GM18499 (cell line): ENCODE measurements around the gene CLCC1.
"Not testable (repeated sequence)": the region's sequence is repeated elsewhere in the genome, so short reads cannot be mapped to it uniquely, and the experiment has no call there.

Source experiments
- ATAC-seq: cut with Tn5 transposase; IDR thresholded peaks from one replicate; pipeline ENCODE4 v1.9.1; 2021; ENCODE audit warnings: moderate number of reproducible peaks; ENCODE audit not compliant: insufficient read depth, unreplicated experiment

The CLCC1 gene, protein sequence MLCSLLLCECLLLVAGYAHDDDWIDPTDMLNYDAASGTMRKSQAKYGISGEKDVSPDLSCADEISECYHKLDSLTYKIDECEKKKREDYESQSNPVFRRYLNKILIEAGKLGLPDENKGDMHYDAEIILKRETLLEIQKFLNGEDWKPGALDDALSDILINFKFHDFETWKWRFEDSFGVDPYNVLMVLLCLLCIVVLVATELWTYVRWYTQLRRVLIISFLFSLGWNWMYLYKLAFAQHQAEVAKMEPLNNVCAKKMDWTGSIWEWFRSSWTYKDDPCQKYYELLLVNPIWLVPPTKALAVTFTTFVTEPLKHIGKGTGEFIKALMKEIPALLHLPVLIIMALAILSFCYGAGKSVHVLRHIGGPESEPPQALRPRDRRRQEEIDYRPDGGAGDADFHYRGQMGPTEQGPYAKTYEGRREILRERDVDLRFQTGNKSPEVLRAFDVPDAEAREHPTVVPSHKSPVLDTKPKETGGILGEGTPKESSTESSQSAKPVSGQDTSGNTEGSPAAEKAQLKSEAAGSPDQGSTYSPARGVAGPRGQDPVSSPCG

DNA sequence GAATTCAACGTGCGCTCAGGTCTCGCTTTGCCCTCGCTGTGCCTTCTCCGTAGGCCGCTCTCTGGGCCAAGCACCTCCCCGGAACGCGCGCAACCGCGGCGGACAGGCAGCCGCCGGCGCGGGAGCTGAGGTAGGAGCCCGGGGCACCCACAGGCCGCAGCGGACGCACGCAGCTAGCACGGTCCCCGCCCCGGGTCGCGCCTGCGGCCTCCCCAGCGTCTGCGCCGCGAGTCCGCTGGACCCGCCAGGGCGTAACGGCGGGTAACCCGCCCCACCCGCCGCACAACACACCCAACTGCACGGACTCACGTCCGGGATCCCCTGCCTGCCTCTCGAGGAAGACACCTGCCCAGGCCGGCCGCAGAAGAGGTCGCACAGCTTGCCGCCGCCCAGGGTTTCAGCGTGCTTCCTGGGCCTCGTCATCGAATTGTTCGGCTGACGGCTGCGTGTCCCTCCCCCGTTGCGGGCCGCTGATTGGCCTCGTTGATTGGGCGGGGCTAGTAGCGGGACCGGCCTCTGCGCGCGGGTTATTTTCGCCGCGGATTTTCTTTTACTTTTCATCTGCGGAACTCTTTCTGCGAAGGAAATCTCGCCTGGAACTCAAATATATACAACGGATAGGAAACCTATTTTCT lies at the start of gene CLCC1:
Gene CLCC1 (minus strand): TSS at position 433 of the 635 bp plus-strand sequence. CDS start 13,047 bp downstream, outside the sequence.
- ATAC-seq: peak; percentile 66

GRCh38 chr1:109011335-109011734 lies 48.1 kb upstream of the CLCC1 start:
- ATAC-seq: no peak

GRCh38 chr1:108996622-108997021 lies 33.3 kb upstream of the CLCC1 start:
- ATAC-seq: not testable (repeated sequence)

DNA sequence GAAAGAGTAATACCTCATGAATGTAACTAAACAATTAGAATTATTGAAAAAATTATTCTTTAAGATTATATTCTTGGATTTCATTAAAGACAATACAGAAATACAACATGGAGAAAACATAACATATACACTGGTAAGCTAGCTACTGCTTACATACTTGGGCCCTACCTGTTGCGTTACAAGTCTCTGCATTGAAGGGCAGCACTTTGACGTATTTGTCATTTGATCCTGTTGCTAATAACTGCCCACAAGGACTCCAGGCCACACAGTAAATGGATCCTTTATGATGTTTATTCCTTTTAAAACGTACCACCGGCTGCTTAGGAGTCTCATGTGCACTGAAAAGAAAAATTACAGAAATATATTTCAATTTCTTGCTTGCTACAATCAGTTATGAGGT lies 19.8 kb upstream of the CLCC1 start:
- no peak for ATAC-seq

DNA sequence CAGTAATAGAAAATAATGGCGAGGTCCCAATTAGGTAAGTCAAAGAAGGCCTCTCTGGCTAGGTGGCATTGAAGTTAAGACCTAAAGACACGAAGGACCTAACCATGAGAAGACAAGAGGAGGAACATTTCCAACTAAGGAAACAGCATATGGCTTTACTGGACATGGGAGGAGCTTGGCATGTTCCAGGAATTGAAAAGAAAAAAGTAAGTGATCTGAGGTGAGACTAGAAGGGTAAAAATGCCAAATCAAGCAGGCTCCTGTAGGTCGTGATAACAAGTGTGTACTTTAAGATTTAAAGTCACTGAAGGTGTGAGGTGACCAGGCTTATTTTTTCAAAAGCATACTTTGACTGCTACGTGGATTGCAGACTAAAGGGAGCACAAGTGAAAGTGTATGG lies 13.4 kb upstream of the CLCC1 start:
- no peak for ATAC-seq

- ATAC-seq: no peak
Observed at GRCh38 chr1:108972951-108973350, 9.7 kb upstream of the CLCC1 start.

DNA sequence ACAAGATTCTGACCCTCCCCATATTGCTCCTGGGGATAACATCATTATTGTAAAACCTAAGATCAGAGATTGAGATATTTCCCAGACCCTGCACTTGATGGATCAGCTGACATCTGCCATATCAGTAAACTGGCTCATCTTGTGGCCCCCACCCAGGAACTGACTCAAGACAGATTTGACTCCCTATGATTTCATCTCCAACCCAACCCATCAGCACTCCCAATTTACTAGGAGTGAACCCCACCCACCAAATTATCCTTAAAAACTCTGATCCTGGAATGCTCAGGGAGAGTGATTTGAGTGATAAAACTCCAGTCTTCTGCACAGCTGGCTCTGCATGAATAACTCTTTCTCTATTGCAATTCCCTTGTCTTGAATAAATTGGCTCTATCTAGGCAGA lies 6.1 kb upstream of the CLCC1 start:
- no peak for ATAC-seq

GRCh38 chr1:108962681-108963051 lies 618 bp downstream of the CLCC1 start:
- no peak for ATAC-seq

DNA sequence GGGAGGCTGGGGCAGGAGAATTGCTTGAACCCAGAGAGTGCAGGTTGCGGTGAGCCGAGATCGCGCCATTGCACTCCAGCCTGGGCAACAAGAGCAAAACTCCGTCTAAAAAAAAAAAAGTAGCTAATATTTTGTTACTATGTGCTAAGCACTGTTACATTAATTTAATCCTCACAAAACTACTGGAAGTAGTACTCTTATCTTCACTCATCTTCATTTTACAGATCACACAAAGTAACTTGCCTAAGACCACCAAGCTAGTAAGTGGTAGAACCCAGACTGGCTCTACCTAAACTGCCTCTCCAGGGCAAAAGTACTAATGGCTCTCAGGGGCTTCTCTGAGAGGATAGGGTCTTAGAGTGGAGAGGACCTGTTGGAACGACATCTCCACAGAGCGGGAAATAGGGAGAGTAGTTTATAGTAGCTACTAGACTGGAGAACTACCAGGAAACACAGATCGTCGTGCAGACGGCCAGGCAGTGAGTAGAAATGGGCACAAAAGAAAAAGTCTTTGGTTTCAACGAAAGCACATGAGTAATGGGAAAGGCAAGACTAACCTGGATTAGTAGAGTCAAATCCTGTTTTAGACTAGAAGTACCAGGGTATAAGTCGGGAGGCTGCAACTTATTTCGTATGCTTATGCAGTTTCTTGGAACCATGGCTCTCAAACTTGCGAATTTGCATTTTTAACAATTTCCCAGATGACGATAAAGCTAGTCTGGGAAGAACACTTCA lies 1.4 kb downstream of the CLCC1 start:
- no peak for ATAC-seq

GRCh38 chr1:108961198-108961597 lies 2.1 kb downstream of the CLCC1 start:
- no peak for ATAC-seq

GRCh38 chr1:108960719-108961118 lies 2.6 kb downstream of the CLCC1 start:
- no peak for ATAC-seq

DNA sequence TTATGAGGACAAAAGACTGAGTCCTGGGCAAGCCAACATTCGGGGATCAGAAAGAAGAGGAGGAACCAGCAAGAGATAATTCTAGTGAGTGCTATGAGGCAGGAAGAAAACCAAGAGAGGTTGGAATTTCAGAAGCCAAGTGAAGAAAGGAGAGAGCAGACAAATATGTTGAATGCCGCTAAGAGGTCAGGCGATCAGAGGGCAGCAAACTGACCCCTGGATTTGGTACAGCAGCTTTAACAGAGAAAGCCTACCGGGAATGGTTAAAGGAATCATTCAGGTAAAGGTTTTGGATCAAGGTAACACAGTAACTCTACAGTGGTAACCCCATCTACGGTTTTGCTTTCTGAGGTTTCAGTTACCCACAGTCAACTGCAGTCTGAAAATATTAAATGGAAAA lies 5.4 kb downstream of the CLCC1 start:
- ATAC-seq: no peak

DNA sequence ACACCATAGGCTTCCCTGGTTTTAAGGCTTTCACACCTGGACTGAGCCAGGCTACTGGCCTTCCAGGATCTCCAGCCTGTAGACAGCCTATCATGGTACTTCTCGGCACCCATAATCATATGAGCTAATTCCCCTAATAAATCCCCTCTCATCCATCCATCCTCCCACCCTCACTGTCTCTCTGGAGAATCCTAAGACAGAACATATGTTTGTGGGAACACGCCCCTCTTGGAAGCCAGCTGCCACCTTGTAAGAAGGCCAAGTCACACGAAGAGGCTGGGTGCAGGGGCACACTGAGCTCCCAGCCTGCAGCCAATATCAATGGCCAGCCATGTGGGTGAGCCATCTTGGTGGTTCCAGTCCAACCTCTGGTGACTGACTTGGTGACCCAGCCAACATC lies 7.4 kb downstream of the CLCC1 start:
- ATAC-seq: no peak

DNA sequence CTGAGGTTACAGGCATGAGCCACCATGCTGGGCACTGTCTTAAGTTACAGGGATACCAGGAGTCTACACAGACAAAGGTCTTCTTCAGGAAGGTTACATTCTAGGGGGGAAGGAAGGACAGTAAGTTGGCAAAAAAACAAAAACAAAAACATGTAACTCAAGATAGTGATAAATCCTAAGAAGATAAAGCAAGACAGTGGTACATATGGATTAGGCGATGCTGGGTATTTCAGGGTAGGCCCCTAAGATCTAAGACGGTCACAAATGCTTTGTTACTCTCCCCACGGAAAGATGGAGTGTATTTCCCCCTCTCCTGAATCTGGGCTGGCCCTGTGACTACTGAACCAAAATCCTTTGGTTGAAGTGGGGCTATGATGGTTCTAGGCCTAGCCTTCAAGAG lies 8.2 kb downstream of the CLCC1 start:
- no peak for ATAC-seq

DNA sequence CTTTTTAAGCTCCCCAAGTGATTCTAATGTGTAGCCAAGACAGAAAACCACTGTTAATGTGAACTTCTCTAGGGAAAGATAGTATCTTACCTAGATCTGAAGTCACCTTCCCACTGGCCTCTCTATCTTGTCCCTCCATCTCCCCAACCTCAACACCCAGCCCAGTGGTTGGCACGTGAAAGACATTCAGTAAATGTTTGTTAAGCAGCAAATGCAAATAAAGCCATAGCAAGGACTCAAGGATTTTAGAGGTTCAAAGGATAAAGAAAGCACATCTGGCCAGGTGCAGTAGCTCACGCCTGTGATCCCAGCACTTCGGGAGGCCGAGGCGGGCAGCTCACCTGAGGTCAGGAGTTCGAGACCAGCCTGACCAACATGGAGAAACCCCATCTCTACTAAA lies 9.8 kb downstream of the CLCC1 start:
- ATAC-seq: no peak

DNA sequence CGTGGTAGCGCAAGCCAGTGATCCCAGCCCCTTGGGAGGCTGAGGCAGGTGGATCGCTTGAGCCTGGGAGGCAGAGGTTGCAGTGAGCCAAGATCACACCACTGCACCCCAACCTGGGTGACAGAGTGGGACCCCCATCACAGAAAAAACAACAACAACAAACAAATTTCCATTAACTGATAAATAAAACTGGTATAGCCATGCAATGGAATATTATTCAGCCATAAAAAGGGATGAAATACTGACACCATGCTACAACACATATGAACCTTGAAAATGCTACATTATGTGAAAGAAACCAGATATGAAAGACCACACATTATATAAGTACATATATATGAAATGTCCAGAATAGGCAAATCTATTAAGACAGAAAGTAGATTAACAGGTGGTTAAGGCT lies 12.0 kb downstream of the CLCC1 start:
- no peak for ATAC-seq

GRCh38 chr1:108949044-108949443 lies 14.2 kb downstream of the CLCC1 start:
- ATAC-seq: no peak

DNA sequence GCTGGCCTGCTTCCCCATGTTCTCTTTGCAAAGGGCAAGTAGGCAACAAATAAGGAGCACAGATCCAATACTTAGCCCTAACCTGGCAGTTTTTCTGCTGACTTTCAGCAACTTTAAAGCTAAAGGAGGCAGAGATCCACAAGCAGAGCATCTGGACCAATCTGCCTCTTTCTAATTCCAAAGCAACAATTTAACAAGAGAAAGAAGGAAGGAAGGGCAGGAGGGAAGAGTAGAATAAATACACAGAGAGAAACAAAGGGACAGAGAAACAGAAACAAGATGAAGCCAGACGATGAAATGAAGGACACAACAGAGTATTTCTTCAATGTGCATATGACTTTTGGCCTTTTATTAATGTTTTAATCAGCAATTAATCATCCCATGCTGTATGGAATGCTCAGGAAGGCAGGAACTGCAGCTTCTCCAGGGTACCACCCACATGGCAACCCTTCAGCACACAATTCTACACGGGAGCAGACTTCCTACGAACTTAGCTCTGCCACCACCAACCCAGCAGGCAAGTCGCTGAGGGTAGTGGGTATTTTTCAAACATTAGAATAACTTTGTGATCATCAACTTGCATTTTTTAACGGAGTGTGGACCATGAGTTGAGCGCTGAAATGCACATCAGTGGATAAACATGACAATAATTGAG lies 15.3 kb downstream of the CLCC1 start:
- no peak for ATAC-seq

DNA sequence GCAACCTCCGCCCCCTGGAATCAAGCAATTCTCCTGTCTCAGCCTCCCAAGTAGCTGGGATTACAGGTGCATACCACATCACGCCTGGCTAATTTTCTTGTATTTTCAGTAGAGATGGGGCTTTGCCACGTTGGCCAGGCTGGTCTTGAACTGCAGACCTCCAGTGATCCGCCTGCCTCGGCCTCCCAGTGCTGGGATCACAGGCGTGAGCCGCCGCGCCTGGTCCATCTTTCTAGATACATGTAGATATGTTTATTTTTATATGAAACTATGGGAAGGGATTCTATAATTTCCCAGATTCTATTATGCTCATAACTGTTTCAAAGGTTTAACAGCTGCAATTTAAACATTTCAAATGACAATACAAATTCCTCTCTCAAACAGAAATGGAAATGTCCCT lies 27.1 kb downstream of the CLCC1 start:
- no peak for ATAC-seq

- ATAC-seq: no peak
Observed at GRCh38 chr1:108933944-108934343, 29.3 kb downstream of the CLCC1 start.
